Measurements from ENCODE around the gene DCST2. TPM values are rescaled to one million over a fixed set of nuclear protein-coding genes. Genes with fewer than 3 reads are reported as not detected.

Gene DCST2
- total RNA-seq, 4 donors from 2014 or later: 0.33 to 4.2 (median 0.50) TPM; not detected in 1

DNA sequence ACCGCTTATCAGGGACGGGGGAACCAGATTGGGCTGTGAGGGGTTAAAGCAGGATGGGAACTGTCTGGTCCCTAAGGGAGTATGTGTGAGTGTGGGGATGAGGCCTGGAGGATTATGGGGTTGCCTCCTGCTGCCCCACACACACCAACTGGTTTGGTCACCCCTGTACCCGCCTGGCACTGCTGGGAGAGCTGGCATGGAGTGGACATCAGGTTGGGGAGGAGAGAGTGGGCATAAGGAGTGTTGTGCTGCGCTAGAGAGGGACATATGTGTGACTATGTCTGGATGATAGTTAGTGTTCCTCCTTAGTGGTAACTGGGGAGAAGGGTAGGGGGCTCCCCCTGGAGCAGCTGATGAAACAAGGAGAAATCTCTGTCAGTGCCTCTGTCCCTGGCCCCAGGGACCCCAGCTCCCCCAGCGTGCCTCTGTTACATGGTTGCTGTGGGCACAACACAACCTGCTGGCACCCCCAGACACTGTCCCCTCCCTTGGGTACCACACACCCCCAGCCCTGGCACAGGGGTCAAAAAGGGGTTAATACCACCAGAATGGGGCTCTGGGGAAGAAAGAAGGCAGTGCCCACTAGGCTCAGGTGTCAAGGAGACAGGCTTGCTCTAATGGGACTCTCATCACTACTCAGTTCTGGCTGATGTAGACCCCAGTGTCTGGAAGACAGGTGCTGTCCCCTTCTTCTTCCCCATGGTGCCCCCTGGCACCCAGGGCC is 29.1 kb downstream of the DCST2 start:
- Histone ChIP-seq H3K27ac (peak overlapping the region; percentile 91 to 99 (median 95)), H3K4me3 (replicated peaks in 1 of 3) (peak overlapping the region; percentile 25 to 93 (median 86)), H3K4me1 (peaks cover 61 to 65% of the 10 kb centered on the region in 2 donors), H3K36me3 (no peaks in the 10 kb centered on the region), H3K27me3 (no peaks in the 10 kb centered on the region), H3K9me3 (no peaks in the 10 kb centered on the region)
- 21 to 34% methylated on average over 5 of the region's 5 CpGs for WGBS, 2 donors
- no peak for TF ChIP-seq POLR2A (IDR thresholded peaks at IDR 0.05)
- no peak for DNase-seq
- intact Hi-C loops (cut with DNase I): no loop called here

DNA sequence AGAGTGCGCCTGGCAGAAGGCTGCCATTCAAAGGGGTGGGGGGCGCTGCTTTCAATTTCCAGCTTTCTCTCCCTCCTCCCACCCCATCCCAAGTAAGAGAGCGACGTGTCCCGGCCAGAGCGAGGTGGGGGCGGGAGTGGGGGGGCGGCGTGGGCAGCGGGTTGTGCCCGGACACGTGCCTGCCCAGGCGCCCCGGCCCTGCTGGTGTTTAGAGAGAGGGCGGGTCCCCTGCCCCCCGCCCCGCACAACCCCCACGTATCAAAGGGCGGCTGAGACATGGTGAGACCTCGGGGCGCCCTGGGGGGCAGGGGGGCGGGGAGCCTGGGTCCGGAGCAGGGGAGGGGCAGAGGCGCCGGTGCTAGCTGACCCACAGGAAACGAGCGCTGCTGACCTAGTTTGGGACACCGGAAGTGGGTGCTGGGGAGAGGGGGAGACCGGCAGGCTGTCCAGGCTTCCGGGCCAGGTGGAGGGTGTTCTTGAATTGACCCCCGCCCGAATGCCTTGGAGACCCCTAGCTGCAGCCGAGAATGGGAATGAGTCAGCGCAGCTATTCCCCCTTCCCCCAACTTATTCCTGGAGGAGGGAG is 29.7 kb downstream of the DCST2 start:
- peak; percentile 76 to 86 for DNase-seq
- peaks cover 61 to 65% of the 10 kb centered on the region in 2 donors for H3K4me1 ChIP-seq

DNA sequence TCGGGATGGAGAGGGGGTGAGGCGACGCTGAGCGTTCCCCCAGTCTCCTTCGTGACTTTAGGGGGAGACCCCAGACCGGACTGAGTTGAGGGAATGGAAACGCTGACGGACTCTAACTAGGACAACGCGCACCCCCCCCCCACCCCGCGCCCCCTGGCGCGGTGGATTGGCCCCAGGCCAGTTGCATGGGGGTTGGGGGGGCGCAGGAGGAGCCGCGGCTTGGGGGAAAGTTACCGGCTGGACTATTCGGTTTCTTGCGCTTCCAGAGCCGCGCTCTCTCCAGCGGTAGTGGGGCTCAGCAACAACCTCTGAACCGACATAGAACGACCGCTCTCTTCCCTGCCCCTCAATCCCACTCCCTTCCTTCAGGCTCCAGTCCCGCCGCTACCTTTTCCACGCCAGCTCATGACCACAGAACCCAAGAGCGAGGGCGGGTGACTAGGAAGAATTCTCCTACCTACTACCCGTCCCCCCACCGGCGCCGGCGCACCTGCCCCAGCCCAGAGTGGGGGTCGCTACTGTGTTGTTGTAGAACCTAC is 30.3 kb downstream of the DCST2 start:
- Histone ChIP-seq H3K36me3 (no peaks in the 10 kb centered on the region), H3K27me3 (no peaks in the 10 kb centered on the region), H3K4me1 (peaks cover 57 to 60% of the 10 kb centered on the region in 2 donors), H3K27ac (peak overlapping the region; percentile 91 to 99 (median 95)), H3K9me3 (no peaks in the 10 kb centered on the region), H3K4me3 (replicated peaks in 1 of 3) (peak overlapping the region; percentile 86 to 97 (median 93))
- WGBS, 2 donors: 1% methylated on average over 24 to 25 of the region's 37 CpGs
- intact Hi-C loops (cut with DNase I): no loop called here
- peak in 1 of 2 donors; percentile 59 for DNase-seq
- TF ChIP-seq CTCF (IDR thresholded peaks at IDR 0.05) (no peak), POLR2A (IDR thresholded peaks at IDR 0.05) (peak in 1 of 2 donors; percentile 33)

More for the DNA sequence above, 29.7 kb downstream of the DCST2 start:
- Histone ChIP-seq H3K9me3 (no peaks in the 10 kb centered on the region), H3K36me3 (no peaks in the 10 kb centered on the region), H3K4me3 (replicated peaks in 1 of 3) (peak overlapping the region; percentile 86 to 97 (median 93)), H3K27ac (peak overlapping the region; percentile 91 to 99 (median 95)), H3K27me3 (no peaks in the 10 kb centered on the region)
- intact Hi-C loops (cut with DNase I): no loop called here
- 2 to 6% methylated on average over 11 to 12 of the region's 34 CpGs for WGBS, 2 donors
- no peak for TF ChIP-seq POLR2A (IDR thresholded peaks at IDR 0.05)
- TF ChIP-seq CTCF (IDR thresholded peaks at IDR 0.05): no peak

GRCh38 chr1:155002464-155003226 is 30.9 kb downstream of the DCST2 start, which contains the start of gene ZBTB7B:
ZBTB7B (plus strand) TSS chr1:155002802; CDS start chr1:155014661, 11,859 bp downstream.
- intact Hi-C loops (cut with DNase I): no loop called here
- TF ChIP-seq CTCF (IDR thresholded peaks at IDR 0.05) (no peak), POLR2A (IDR thresholded peaks at IDR 0.05) (no peak)

More at GRCh38 chr1:155002464-155003226, 30.9 kb downstream of the DCST2 start, which contains the start of gene ZBTB7B:
- Histone ChIP-seq H3K4me1 (peaks cover 50 to 53% of the 10 kb centered on the region in 2 donors), H3K36me3 (no peaks in the 10 kb centered on the region), H3K4me3 (replicated peaks in 1 of 3) (peak within 1 kb of the TSS; percentile 86 to 97 (median 93)), H3K27me3 (no peaks in the 10 kb centered on the region), H3K27ac (peak within 1 kb of the TSS; percentile 91 to 99 (median 95)), H3K9me3 (no peaks in the 10 kb centered on the region)
- WGBS, 2 donors: 0 to 2% methylated on average over 8 to 9 of the region's 35 CpGs
- DNase-seq: peak; percentile 59 to 73
